Mesendoderm (in vitro differentiated cells): ENCODE results near the gene FFAR3.
A peak's percentile ranks its signal among the peaks of the same experiment; 100 is the strongest.

ENCODE experiments used
- DNase-seq: peaks from one replicate; pipeline ENCODE4 v3.0.0; 2013
- H2AK5ac ChIP-seq: 2 replicates; pipeline ENCODE4 v1.6.1; 2013; ENCODE audit warnings: low read length, inconsistent platforms
- H2BK120ac ChIP-seq: 2 replicates; pipeline ENCODE4 v1.6.1; 2013; ENCODE audit warnings: low read depth, mild to moderate bottlenecking, low read length, moderate library complexity, mixed read lengths
- H2BK15ac ChIP-seq: replicated peaks from 2 replicates; pipeline ENCODE4 v1.6.1; 2013; ENCODE audit warnings: low read depth, mild to moderate bottlenecking, moderate library complexity
- H2BK5ac ChIP-seq: 2 replicates; pipeline ENCODE4 v1.6.1; 2013; ENCODE audit warnings: low read length, inconsistent platforms
- H3K18ac ChIP-seq: 2 replicates; pipeline ENCODE4 v1.6.1; 2013; ENCODE audit warnings: mild to moderate bottlenecking, low read length, mixed read lengths
- H3K23ac ChIP-seq: one replicate; pipeline ENCODE4 v1.6.1; 2013; ENCODE audit warnings: low read length
- H3K27ac ChIP-seq: 2 replicates; pipeline ENCODE4 v1.5.1; 2013; ENCODE audit warnings: low read depth, mild to moderate bottlenecking, inconsistent platforms, low read length, moderate library complexity
- H3K27me3 ChIP-seq: 2 replicates; pipeline ENCODE4 v1.6.1; 2013; ENCODE audit warnings: low read length, control low read depth, mild to moderate bottlenecking, inconsistent platforms; ENCODE audit not compliant: insufficient read depth, poor library complexity
- H3K36me3 ChIP-seq: 2 replicates; pipeline ENCODE4 v1.6.1; 2013; ENCODE audit warnings: low read length, inconsistent platforms; ENCODE audit not compliant: control insufficient read depth, insufficient read depth
- H3K4ac ChIP-seq: one replicate; pipeline ENCODE4 v1.6.1; 2013; ENCODE audit warnings: low read depth, mild to moderate bottlenecking, low read length, moderate library complexity
- H3K4me1 ChIP-seq: 2 replicates; pipeline ENCODE4 v1.6.1; 2013; ENCODE audit warnings: low read depth, low read length, inconsistent platforms; ENCODE audit not compliant: control insufficient read depth
- H3K4me2 ChIP-seq: 2 replicates; pipeline ENCODE4 v1.6.1; 2013; ENCODE audit warnings: low read length
- H3K4me3 ChIP-seq: 2 replicates; pipeline ENCODE4 v1.5.1; 2013; ENCODE audit warnings: mild to moderate bottlenecking, low read length
- H3K56ac ChIP-seq: one replicate; pipeline ENCODE4 v1.6.1; 2013; ENCODE audit warnings: low read length
- H3K79me1 ChIP-seq: 2 replicates; pipeline ENCODE4 v1.6.1; 2013; ENCODE audit warnings: low read length, inconsistent platforms
- H3K79me2 ChIP-seq: 2 replicates; pipeline ENCODE4 v1.6.1; 2013; ENCODE audit warnings: mild to moderate bottlenecking, low read length; ENCODE audit not compliant: control insufficient read depth, insufficient read depth
- H3K9ac ChIP-seq: 2 replicates; pipeline ENCODE4 v1.6.1; 2013; ENCODE audit warnings: low read length, inconsistent platforms
- H4K5ac ChIP-seq: one replicate; pipeline ENCODE4 v1.6.1; 2013; ENCODE audit warnings: low read length
- H4K8ac ChIP-seq: one replicate; pipeline ENCODE4 v1.6.1; 2013; ENCODE audit warnings: low read depth, mild to moderate bottlenecking, control low read depth, low read length, moderate library complexity
- WGBS: extraction: QIAGEN DNeasy Blood & Tissue Kit; methylation state at CpG from one replicate; pipeline ENCODE4 v1.1.7; 2013; ENCODE audit warnings: low lambda C conversion rate, missing lambda C conversion rate; ENCODE audit not compliant: insufficient coverage; ENCODE audit errors: extremely low coverage; 5-methylcytosine and 5-hydroxymethylcytosine counted together

FFAR3 gene

DNA sequence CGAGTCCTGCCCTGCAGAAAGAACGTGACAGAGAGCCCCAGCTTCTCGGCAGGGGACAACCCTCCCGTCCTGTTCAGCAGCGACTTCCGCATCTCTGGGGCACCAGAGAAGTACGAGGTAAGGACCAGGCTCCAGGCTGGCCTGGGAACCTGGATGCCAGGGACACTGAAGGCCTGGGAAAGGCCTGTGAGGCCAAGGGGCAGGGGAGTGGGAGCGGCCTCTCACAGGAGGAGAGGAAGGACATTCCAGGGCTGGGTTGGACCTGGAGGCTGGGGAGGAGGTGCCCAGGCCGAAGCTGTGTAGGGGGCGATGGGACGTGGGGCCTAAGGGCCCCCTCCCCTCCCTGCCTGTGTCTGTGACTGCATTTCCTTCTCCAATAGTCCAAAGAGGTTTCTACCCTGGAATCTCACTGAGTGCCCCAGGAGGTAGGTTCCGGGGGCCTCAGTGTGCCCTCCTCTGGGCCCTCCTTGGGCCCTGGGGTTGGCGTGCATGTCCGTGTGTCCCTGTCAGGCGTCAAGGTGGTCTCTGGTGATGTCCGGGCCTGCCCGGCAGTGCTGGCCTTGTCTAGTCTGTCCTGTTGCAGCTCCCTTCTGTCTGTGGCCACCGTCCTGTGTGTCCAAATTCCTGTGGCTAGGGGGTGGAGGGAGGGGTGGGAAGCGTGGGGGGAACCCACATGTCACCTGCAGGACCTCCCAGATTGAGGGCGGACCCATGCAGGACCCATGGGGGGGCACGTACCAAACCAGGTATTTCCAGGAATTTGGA lies 46.2 kb upstream of the FFAR3 start:
- WGBS, result no CpG with 5 or more reads among the region's 21 CpGs

DNA sequence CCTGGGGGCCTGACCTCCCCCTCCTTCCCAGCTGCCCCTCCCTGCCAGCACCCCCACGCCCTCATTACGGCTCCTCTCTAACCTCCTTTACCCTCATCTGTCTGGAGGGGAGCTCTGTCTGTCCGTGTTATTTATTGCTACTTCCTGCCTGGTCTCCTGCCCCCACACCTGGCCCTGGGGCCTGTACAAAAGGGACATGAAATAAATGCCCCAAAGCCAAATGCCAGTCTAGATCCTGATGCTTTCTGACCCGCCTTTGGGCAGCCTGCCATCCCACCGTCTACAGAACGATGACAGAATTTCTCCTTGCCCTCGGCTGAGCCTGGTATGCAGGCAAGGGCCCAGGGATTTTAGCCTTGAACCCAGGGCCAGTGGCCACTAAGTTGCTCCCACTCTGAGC lies 44.7 kb upstream of the FFAR3 start:
- H4K8ac ChIP-seq, result no peak overlapping the region
- no CpG with 5 or more reads among the region's 7 CpGs for WGBS

More for the DNA sequence above, 46.2 kb upstream of the FFAR3 start:
- H3K79me1 ChIP-seq, result no peaks in the 10 kb centered on the region
- H2AK5ac ChIP-seq, result no peak overlapping the region
- no peaks in the 10 kb centered on the region for H3K36me3 ChIP-seq
- no peak overlapping the region for H2BK120ac ChIP-seq
- H3K4ac ChIP-seq, result no peak overlapping the region
- H4K5ac ChIP-seq, result no peak overlapping the region
- H3K79me2 ChIP-seq, result no peaks in the 10 kb centered on the region
- no peak overlapping the region for H3K4me2 ChIP-seq
- no peak overlapping the region for H3K18ac ChIP-seq
- no peak overlapping the region for H2BK5ac ChIP-seq
- H3K27me3 ChIP-seq, result no peaks in the 10 kb centered on the region
- no peak overlapping the region for H3K23ac ChIP-seq
- no peak overlapping the region for H2BK15ac ChIP-seq
- H3K27ac ChIP-seq, result no peak overlapping the region
- no peak overlapping the region for H4K8ac ChIP-seq
- no peak for DNase-seq
- no peak overlapping the region for H3K4me3 ChIP-seq
- H3K4me1 ChIP-seq, result no peaks in the 10 kb centered on the region
- peak overlapping the region; percentile 59 for H3K56ac ChIP-seq
- H3K9ac ChIP-seq, result no peak overlapping the region

DNA sequence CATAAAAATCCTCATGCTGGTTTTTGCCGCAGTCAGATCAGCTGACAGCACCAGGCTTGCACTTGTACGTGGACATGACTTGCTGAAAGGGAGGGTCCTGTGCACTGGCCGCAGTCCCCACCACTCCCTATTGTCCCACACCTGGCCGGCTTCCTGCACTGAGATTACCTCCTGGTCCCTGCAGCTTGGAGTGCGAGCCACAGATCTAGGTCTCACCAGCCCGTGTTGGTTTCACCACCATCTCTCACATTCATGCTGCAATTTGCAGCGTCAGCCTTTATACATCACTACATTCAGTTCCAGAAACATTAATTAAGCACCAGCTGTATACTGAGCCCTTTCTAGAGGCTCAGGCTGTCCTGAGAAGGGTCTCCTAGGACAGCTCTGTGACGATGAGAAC lies 44.2 kb upstream of the FFAR3 start:
- no peaks in the 10 kb centered on the region for H3K79me1 ChIP-seq
- H3K27ac ChIP-seq, result no peak overlapping the region
- H3K56ac ChIP-seq, result no peak overlapping the region
- H3K9ac ChIP-seq, result no peak overlapping the region
- no CpG with 5 or more reads among the region's 8 CpGs for WGBS
- no peaks in the 10 kb centered on the region for H3K36me3 ChIP-seq
- no peak overlapping the region for H2BK15ac ChIP-seq
- no peak for DNase-seq
- no peak overlapping the region for H3K23ac ChIP-seq
- H4K8ac ChIP-seq, result no peak overlapping the region
- H3K4ac ChIP-seq, result no peak overlapping the region
- no peak overlapping the region for H2BK5ac ChIP-seq
- H4K5ac ChIP-seq, result no peak overlapping the region
- H2BK120ac ChIP-seq, result no peak overlapping the region
- no peaks in the 10 kb centered on the region for H3K27me3 ChIP-seq
- H3K79me2 ChIP-seq, result no peaks in the 10 kb centered on the region
- H2AK5ac ChIP-seq, result no peak overlapping the region
- H3K4me1 ChIP-seq, result no peaks in the 10 kb centered on the region
- no peak overlapping the region for H3K4me3 ChIP-seq
- H3K4me2 ChIP-seq, result no peak overlapping the region
- no peak overlapping the region for H3K18ac ChIP-seq

More for the DNA sequence above, 44.7 kb upstream of the FFAR3 start:
- no peak overlapping the region for H3K9ac ChIP-seq
- H3K27me3 ChIP-seq, result no peaks in the 10 kb centered on the region
- H3K4me2 ChIP-seq, result no peak overlapping the region
- no peak overlapping the region for H3K56ac ChIP-seq
- no peaks in the 10 kb centered on the region for H3K79me1 ChIP-seq
- H2BK120ac ChIP-seq, result no peak overlapping the region
- no peak overlapping the region for H2BK5ac ChIP-seq
- no peak for DNase-seq
- no peak overlapping the region for H3K27ac ChIP-seq
- no peaks in the 10 kb centered on the region for H3K79me2 ChIP-seq
- H3K36me3 ChIP-seq, result no peaks in the 10 kb centered on the region
- H3K4me3 ChIP-seq, result no peak overlapping the region
- no peak overlapping the region for H2BK15ac ChIP-seq
- H3K4ac ChIP-seq, result no peak overlapping the region
- no peak overlapping the region for H4K5ac ChIP-seq
- no peaks in the 10 kb centered on the region for H3K4me1 ChIP-seq
- no peak overlapping the region for H3K23ac ChIP-seq
- no peak overlapping the region for H3K18ac ChIP-seq
- H2AK5ac ChIP-seq, result no peak overlapping the region

DNA sequence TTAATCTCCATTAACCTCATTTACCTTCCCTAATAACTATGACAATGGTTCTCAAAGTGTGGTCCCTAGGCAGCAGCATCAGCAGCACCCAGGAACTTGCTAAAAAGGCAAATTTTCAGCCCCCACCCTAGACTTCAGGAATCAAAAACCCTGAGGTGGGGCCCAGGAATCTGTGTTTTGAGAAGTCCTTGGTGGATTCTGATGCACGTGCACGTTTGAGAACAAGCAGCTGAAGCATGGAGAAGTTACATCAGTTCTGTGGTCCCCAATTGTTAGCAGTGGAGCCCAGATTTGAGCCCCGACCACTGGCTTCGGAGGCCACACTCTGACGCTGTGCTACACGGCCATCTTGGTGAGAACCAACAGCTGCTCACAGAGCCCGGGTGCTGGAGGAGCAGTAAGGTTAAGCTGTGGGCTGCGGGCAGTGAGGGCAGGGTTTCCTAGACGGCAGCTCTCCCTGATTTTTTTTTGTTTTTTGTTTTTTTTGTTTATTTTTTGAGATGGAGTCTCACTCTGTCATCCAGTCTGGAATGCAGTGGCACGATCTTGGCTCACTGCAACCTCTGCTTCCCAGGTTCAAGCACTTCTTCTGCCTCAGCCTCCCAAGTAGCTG lies 43.3 kb upstream of the FFAR3 start:
- H3K36me3 ChIP-seq, result no peaks in the 10 kb centered on the region

DNA sequence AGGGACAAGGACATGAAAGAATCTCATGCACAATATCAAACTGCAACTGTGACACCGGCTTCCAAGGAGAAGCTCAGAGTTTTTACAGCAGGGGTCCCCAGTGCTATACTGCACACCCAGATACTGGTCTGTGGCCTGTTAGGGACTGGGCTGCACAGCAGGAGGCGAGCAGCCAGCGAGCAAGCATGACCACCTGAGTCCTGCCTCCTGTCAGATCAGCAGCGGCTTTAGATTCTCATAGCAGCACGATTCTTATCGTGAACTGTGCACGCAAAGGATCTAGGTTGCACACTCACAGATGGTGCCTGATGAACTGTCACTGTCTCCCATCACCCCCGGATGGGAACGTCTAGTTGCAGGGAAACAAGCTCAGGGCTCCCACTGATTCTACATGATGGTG lies 42.4 kb upstream of the FFAR3 start:
- WGBS, result no CpG with 5 or more reads among the region's 9 CpGs
- Histone ChIP-seq H3K23ac (no peak overlapping the region), H3K79me1 (no peaks in the 10 kb centered on the region), H3K18ac (no peak overlapping the region), H3K27ac (no peak overlapping the region), H3K27me3 (no peaks in the 10 kb centered on the region), H3K56ac (no peak overlapping the region), H2BK15ac (no peak overlapping the region), H3K36me3 (no peaks in the 10 kb centered on the region), H3K79me2 (no peaks in the 10 kb centered on the region), H4K8ac (no peak overlapping the region), H3K4me3 (no peak overlapping the region), H2AK5ac (no peak overlapping the region), H2BK120ac (no peak overlapping the region), H2BK5ac (no peak overlapping the region), H3K4ac (no peak overlapping the region), H4K5ac (no peak overlapping the region), H3K4me1 (no peaks in the 10 kb centered on the region), H3K9ac (no peak overlapping the region), H3K4me2 (no peak overlapping the region)
- DNase-seq, result no peak

More for the DNA sequence above, 43.3 kb upstream of the FFAR3 start:
- DNase-seq, result no peak
- H4K5ac ChIP-seq, result no peak overlapping the region
- H3K4me3 ChIP-seq, result no peak overlapping the region
- WGBS, result no CpG with 5 or more reads among the region's 10 CpGs
- H3K23ac ChIP-seq, result no peak overlapping the region
- H3K4me2 ChIP-seq, result no peak overlapping the region
- H2AK5ac ChIP-seq, result no peak overlapping the region
- H3K18ac ChIP-seq, result no peak overlapping the region
- H2BK5ac ChIP-seq, result no peak overlapping the region
- no peak overlapping the region for H4K8ac ChIP-seq
- no peak overlapping the region for H3K56ac ChIP-seq
- no peaks in the 10 kb centered on the region for H3K27me3 ChIP-seq
- no peak overlapping the region for H2BK120ac ChIP-seq
- no peaks in the 10 kb centered on the region for H3K4me1 ChIP-seq
- no peak overlapping the region for H3K27ac ChIP-seq
- no peak overlapping the region for H2BK15ac ChIP-seq
- H3K4ac ChIP-seq, result no peak overlapping the region
- H3K79me1 ChIP-seq, result no peaks in the 10 kb centered on the region
- H3K9ac ChIP-seq, result no peak overlapping the region
- no peaks in the 10 kb centered on the region for H3K79me2 ChIP-seq
